SK-N-SH (cell line): ENCODE data around the gene PSMC3. TPM values are rescaled to one million over a fixed set of nuclear protein-coding genes. Genes with fewer than 3 reads are reported as not detected.

ENCODE experiments used
- CTCF ChIA-PET: fragments of 300-600, 350-600 bp; formaldehyde crosslinking; extraction: SDS; loops from one replicate; lab custom pipeline; 2021; lab: Yijun Ruan, JAX
- POLR2A ChIA-PET: fragments of 350-600 bp; sonication (Branson Sonifier 250); formaldehyde crosslinking; extraction: SDS; loops from one replicate; lab custom pipeline; 2020; ENCODE audit warnings: antibody characterized with exemption, inconsistent platforms; lab: Yijun Ruan, JAX
- DNase-seq: peaks from one replicate; pipeline ENCODE4 v3.0.0; 2012
- H2AFZ ChIP-seq: fragments of 200-600 bp; sonication (generic); 2 replicates; pipeline ENCODE4 v1.8.1; 2016; ENCODE audit warnings: antibody characterized with exemption, mild to moderate bottlenecking, low read depth
- H3F3A ChIP-seq: fragments of 200-600 bp; sonication (generic); replicated peaks from 2 replicates; pipeline ENCODE3; 2016; ENCODE audit warnings: antibody characterized with exemption, mild to moderate bottlenecking; ENCODE audit not compliant: insufficient read depth
- H3K27ac ChIP-seq, 2 experiments: fragments of 200-500 bp in 1 of 2; fragments of 200-600 bp in 1 of 2; sonication (Bioruptor generic) in 1 of 2; sonication (generic), shearing (Covaris generic) in 1 of 2; 2 replicates each; pipeline versions ENCODE4 v1.5.1 to v1.6.1; 2014 to 2016; ENCODE audit warnings: low read depth in 2 of 2, inconsistent platforms in 1 of 2, low read length in 1 of 2, mild to moderate bottlenecking in 1 of 2, mixed read lengths in 1 of 2
- H3K27me3 ChIP-seq: fragments of 200-600 bp; sonication (generic), shearing (Covaris generic); 2 replicates; pipeline ENCODE4 v1.6.1; 2016; ENCODE audit warnings: mixed run types; ENCODE audit not compliant: insufficient read depth
- H3K36me3 ChIP-seq, 2 experiments: fragments of 200-500 bp in 1 of 2; fragments of 200-600 bp in 1 of 2; sonication (Bioruptor generic) in 1 of 2; sonication (generic) in 1 of 2; replicated peaks in 1 of 2; 2 replicates each; pipeline versions ENCODE3 to v1.5.1; 2014 to 2016; ENCODE audit warnings: low read length in 1 of 2, mild to moderate bottlenecking in 1 of 2; ENCODE audit not compliant: insufficient read depth in 2 of 2, control insufficient read depth in 1 of 2
- H3K4me1 ChIP-seq, 2 experiments: fragments of 200-500 bp in 1 of 2; fragments of 200-600 bp in 1 of 2; sonication (Bioruptor generic) in 1 of 2; sonication (generic), shearing (Covaris generic) in 1 of 2; 2 replicates each; pipeline versions ENCODE4 v1.5.1 to v1.6.1; 2014 to 2016; ENCODE audit warnings: low read depth in 1 of 2, low read length in 1 of 2, mixed run types in 1 of 2; ENCODE audit not compliant: insufficient read depth in 2 of 2, control insufficient read depth in 1 of 2
- H3K4me2 ChIP-seq: fragments of 200-600 bp; sonication (generic), shearing (Covaris generic); 2 replicates; pipeline ENCODE4 v1.6.1; 2017; ENCODE audit warnings: mixed run types
- H3K4me3 ChIP-seq, 2 experiments: fragments of 200-500 bp in 1 of 2; fragments of 200-600 bp in 1 of 2; sonication (Bioruptor generic) in 1 of 2; sonication (generic), shearing (Covaris generic) in 1 of 2; 2 replicates each; pipeline versions ENCODE4 v1.5.1 to v1.8.1; 2014 to 2016; ENCODE audit warnings: low read depth in 2 of 2, inconsistent platforms in 1 of 2, low read length in 1 of 2, mild to moderate bottlenecking in 1 of 2, mixed read lengths in 1 of 2, moderate library complexity in 1 of 2
- H3K79me2 ChIP-seq: fragments of 200-600 bp; sonication (generic); 2 replicates; pipeline ENCODE4 v1.8.1; 2017; ENCODE audit warnings: mild to moderate bottlenecking; ENCODE audit not compliant: insufficient read depth
- H3K9ac ChIP-seq: fragments of 200-600 bp; sonication (generic); 2 replicates; pipeline ENCODE4 v1.6.1; 2017; ENCODE audit warnings: mixed run types
- H3K9me2 ChIP-seq: fragments of 200-600 bp; sonication (generic); 2 replicates; pipeline ENCODE4 v1.6.1; 2017; ENCODE audit warnings: mixed run types
- H3K9me3 ChIP-seq: fragments of 200-600 bp; sonication (generic); 2 replicates; pipeline ENCODE4 v1.6.1; 2017; ENCODE audit warnings: mixed run types, mild to moderate bottlenecking, moderate library complexity
- H4K20me1 ChIP-seq: fragments of 200-600 bp; sonication (generic); 2 replicates; pipeline ENCODE4 v1.6.1; 2017; ENCODE audit warnings: mild to moderate bottlenecking, mixed run types; ENCODE audit not compliant: insufficient read depth
- CHD2 ChIP-seq: fragments of 150-350 bp; IDR thresholded peaks from 2 replicates; pipeline ENCODE4 v1.6.1; 2018; ENCODE audit warnings: low read length; ENCODE audit not compliant: partially characterized antibody
- CTCF ChIP-seq: fragments of 200-600 bp; sonication (generic); IDR thresholded peaks from 2 replicates; pipeline ENCODE4 v1.6.1; 2017; ENCODE audit warnings: antibody characterized with exemption, mild to moderate bottlenecking, moderate library complexity
- ELF1 ChIP-seq: IDR thresholded peaks from 2 replicates; pipeline ENCODE4 v1.4.0; 2012
- EZH2phosphoT487 ChIP-seq: fragments of 200-600 bp; sonication (generic); IDR thresholded peaks from 2 replicates; pipeline ENCODE4 v1.6.1; 2017; ENCODE audit warnings: low read depth, mixed run types, mild to moderate bottlenecking, antibody characterized with exemption, moderate library complexity, borderline replicate concordance
- FOXJ3 ChIP-seq: sonication (generic); formaldehyde crosslinking; IDR thresholded peaks from 2 replicates; pipeline ENCODE4 v1.5.1; 2020; ENCODE audit warnings: mild to moderate bottlenecking, missing genetic modification reagents
- FOXM1 ChIP-seq: IDR thresholded peaks from 2 replicates; pipeline ENCODE4 v1.4.0; 2012; ENCODE audit warnings: low read depth, mild to moderate bottlenecking
- GABPA ChIP-seq: IDR thresholded peaks from 2 replicates; pipeline ENCODE4 v1.4.0; 2012; ENCODE audit warnings: low read depth, mild to moderate bottlenecking
- GATA2 ChIP-seq: sonication (generic); formaldehyde crosslinking; IDR thresholded peaks from 2 replicates; pipeline ENCODE4 v1.5.0; 2020; ENCODE audit warnings: mild to moderate bottlenecking, missing genetic modification reagents
- IRF3 ChIP-seq: fragments of 150-350 bp; IDR thresholded peaks from 2 replicates; pipeline ENCODE4 v1.6.1; 2016; ENCODE audit warnings: mild to moderate bottlenecking, low read depth, low read length
- MEF2A ChIP-seq: IDR thresholded peaks from 2 replicates; pipeline ENCODE4 v1.4.0; 2012; ENCODE audit warnings: low read depth, borderline replicate concordance
- PBX3 ChIP-seq: IDR thresholded peaks from 2 replicates; pipeline ENCODE4; 2012
- REST ChIP-seq: IDR thresholded peaks from 2 replicates; pipeline ENCODE4 v1.6.1; 2012; ENCODE audit warnings: mild to moderate bottlenecking, low read depth, low read length, moderate library complexity
- RFX5 ChIP-seq: IDR thresholded peaks from 2 replicates; pipeline ENCODE4 v1.6.1; 2012; ENCODE audit warnings: mild to moderate bottlenecking, improper control_type of control experiment, low read length
- RXRA ChIP-seq: IDR thresholded peaks from 2 replicates; pipeline ENCODE4 v1.4.0; 2012; ENCODE audit warnings: low read depth, mild to moderate bottlenecking, borderline replicate concordance
- TCF12 ChIP-seq: IDR thresholded peaks from 2 replicates; pipeline ENCODE4 v1.4.0; 2012
- TEAD4 ChIP-seq: IDR thresholded peaks from 2 replicates; pipeline ENCODE4 v1.4.0; 2012; ENCODE audit warnings: mild to moderate bottlenecking, borderline replicate concordance; ENCODE audit not compliant: insufficient read depth
- USF1 ChIP-seq: IDR thresholded peaks from 2 replicates; pipeline ENCODE4 v1.4.0; 2012; ENCODE audit warnings: low read depth, borderline replicate concordance
- WGBS: methylation state at CpG from one replicate; pipeline ENCODE4 v1.1.6; 2017; ENCODE audit warnings: low lambda C conversion rate; 5-methylcytosine and 5-hydroxymethylcytosine counted together
- polyA plus RNA-seq, 3 experiments: library from polyadenylated mRNA; depleted of rRNA; stranded (reverse); fragments of >200 nt; gene quantifications; 2 replicates each; pipeline ENCODE4 v1.2.3, GENCODE V29; 2012

Gene PSMC3
- polyA plus RNA-seq, 1 of the 3 experiments (the other 2 are of a cell fraction): 184 TPM

- Histone ChIP-seq H3K79me2 (peaks cover 58% of the 10 kb centered on the region), H3K9me2 (no peaks in the 10 kb centered on the region), H3K4me1 (peaks cover 19 to 25% of the 10 kb centered on the region in 2 experiments; a peak in 3 of 4 replicates), H3K36me3 (peaks cover 71 to 74% of the 10 kb centered on the region in 2 experiments), H3K4me2 (no peak overlapping the region), H3F3A (peaks cover 2% of the 10 kb centered on the region), H3K4me3 (no peak overlapping the region), H4K20me1 (peaks cover 33% of the 10 kb centered on the region), H3K9me3 (no peaks in the 10 kb centered on the region), H3K27ac (no peak overlapping the region; a peak in 1 of 4 replicates), H3K9ac (no peak overlapping the region), H3K27me3 (no peaks in the 10 kb centered on the region), H2AFZ (no peak overlapping the region)
- DNase-seq: no peak
- WGBS: 99% methylated on average over 7 of the region's 7 CpGs
- POLR2A ChIA-PET: no interaction called here
- CTCF ChIA-PET: interaction anchor here (1.1 kb wide), 1 partner anchor 18 kb away, joined by 3 read pairs; no protein-coding TSS in a partner anchor
- TF ChIP-seq GABPA (no peak), TEAD4 (no peak), CTCF (no peak), USF1 (no peak), RFX5 (no peak), PBX3 (no peak), RXRA (no peak), EZH2phosphoT487 (no peak), MEF2A (no peak), FOXJ3 (CRISPR knock-in tag) (no peak), IRF3 (no peak), CHD2 (no peak), REST (no peak), TCF12 (no peak), FOXM1 (no peak), GATA2 (CRISPR knock-in tag) (no peak), ELF1 (no peak)
Measured at GRCh38 chr11:47469361-47470179, 43.3 kb upstream of the PSMC3 start.
